IMR-90 (cell line): ENCODE results near the gene C18orf32. TPM values are rescaled to one million over a fixed set of nuclear protein-coding genes. Genes with fewer than 3 reads are reported as not detected.

Source experiments
- ATAC-seq: fragments of 200-7000 bp; cut with Tn5 transposase; 2 replicates; pipeline ENCODE4 v1.9.1; 2020; ENCODE audit warnings: low read depth, mild to moderate bottlenecking, moderate library complexity
- BruUV-seq: library from RNA; stranded (reverse); fragments of 400-500 nt; replicated peaks from 2 replicates; lab custom pipeline; 2021; lab: Mats Ljungman, UMichigan
- CTCF ChIA-PET: fragments of 300-600 bp; formaldehyde crosslinking; extraction: SDS; loops from one replicate; lab custom pipeline; 2021; ENCODE audit warnings: antibody characterized with exemption; lab: Yijun Ruan, JAX
- POLR2A ChIA-PET: fragments of 300-600 bp; sonication (Branson Sonifier 250); formaldehyde crosslinking; loops from one replicate; lab custom pipeline; 2022; ENCODE audit warnings: antibody characterized with exemption; ENCODE audit not compliant: unreplicated experiment; lab: Charles Lee
- DNase-seq: peaks from one replicate; pipeline ENCODE4 v3.0.0; 2013
- H2AFZ ChIP-seq: replicated peaks from 2 replicates; pipeline ENCODE3; 2013; ENCODE audit warnings: low read length, mild to moderate bottlenecking; ENCODE audit not compliant: poor library complexity
- H2AK5ac ChIP-seq: 2 replicates; pipeline ENCODE4 v1.6.1; 2013; ENCODE audit warnings: low read depth, low read length, inconsistent platforms
- H2AK9ac ChIP-seq: replicated peaks from 2 replicates; pipeline ENCODE3; 2013; ENCODE audit warnings: mild to moderate bottlenecking, low read depth, low read length, moderate library complexity; ENCODE audit not compliant: poor library complexity
- H2BK120ac ChIP-seq: 2 replicates; pipeline ENCODE4 v1.6.1; 2013; ENCODE audit warnings: low read depth, low read length, inconsistent platforms
- H2BK15ac ChIP-seq: 3 replicates; pipeline ENCODE4 v1.6.1; 2013; ENCODE audit warnings: low read depth, low read length, inconsistent platforms
- H2BK20ac ChIP-seq: 2 replicates; pipeline ENCODE4 v1.6.1; 2013; ENCODE audit warnings: low read depth, mild to moderate bottlenecking, inconsistent platforms, low read length, moderate library complexity
- H2BK5ac ChIP-seq: 2 replicates; pipeline ENCODE4 v1.6.1; 2013; ENCODE audit warnings: mild to moderate bottlenecking, low read depth, low read length, inconsistent platforms; ENCODE audit not compliant: poor library complexity, severe bottlenecking
- H3K14ac ChIP-seq: replicated peaks from 2 replicates; pipeline ENCODE4 v1.6.1; 2013; ENCODE audit warnings: low read depth, low read length, inconsistent platforms
- H3K18ac ChIP-seq: 2 replicates; pipeline ENCODE4 v1.6.1; 2013; ENCODE audit warnings: low read depth, low read length, control low read depth
- H3K23ac ChIP-seq: 2 replicates; pipeline ENCODE4 v1.6.1; 2013; ENCODE audit warnings: low read depth, low read length, inconsistent platforms
- H3K27ac ChIP-seq: 2 replicates; pipeline ENCODE4 v1.5.1; 2013; ENCODE audit warnings: mild to moderate bottlenecking, control low read depth, low read length; ENCODE audit not compliant: insufficient read depth
- H3K27me3 ChIP-seq: 2 replicates; pipeline ENCODE4 v1.6.1; 2013; ENCODE audit warnings: low read length; ENCODE audit not compliant: control insufficient read depth, insufficient read depth
- H3K36me3 ChIP-seq: 2 replicates; pipeline ENCODE4 v1.6.1; 2013; ENCODE audit warnings: low read length, mixed read lengths; ENCODE audit not compliant: control insufficient read depth, insufficient read depth
- H3K4ac ChIP-seq: 2 replicates; pipeline ENCODE4 v1.6.1; 2013; ENCODE audit warnings: low read depth, low read length, inconsistent platforms
- H3K4me1 ChIP-seq: 2 replicates; pipeline ENCODE4 v1.6.1; 2013; ENCODE audit warnings: low read length, mixed read lengths; ENCODE audit not compliant: control insufficient read depth, insufficient read depth
- H3K4me2 ChIP-seq: 2 replicates; pipeline ENCODE4 v1.6.1; 2013; ENCODE audit warnings: low read depth, mild to moderate bottlenecking, control low read depth, low read length, moderate library complexity
- H3K4me3 ChIP-seq: 2 replicates; pipeline ENCODE4 v1.5.1; 2013; ENCODE audit warnings: low read depth, mild to moderate bottlenecking, control low read depth, low read length, moderate library complexity; ENCODE audit not compliant: insufficient read depth
- H3K56ac ChIP-seq: 2 replicates; pipeline ENCODE4 v1.6.1; 2013; ENCODE audit warnings: low read length, inconsistent platforms; ENCODE audit not compliant: insufficient read depth; ENCODE audit errors: extremely low read depth
- H3K79me1 ChIP-seq, 2 experiments: 2 replicates each; pipeline ENCODE4 v1.6.1; 2013; ENCODE audit warnings: low read length in 2 of 2, inconsistent platforms in 1 of 2, low read depth in 1 of 2
- H3K9ac ChIP-seq: 2 replicates; pipeline ENCODE4 v1.6.1; 2013; ENCODE audit warnings: low read depth, low read length, control low read depth
- H3K9me1 ChIP-seq: 2 replicates; pipeline ENCODE4 v1.6.1; 2013; ENCODE audit warnings: low read length, inconsistent platforms; ENCODE audit not compliant: insufficient read depth
- H3K9me3 ChIP-seq: 2 replicates; pipeline ENCODE4 v1.6.1; 2013; ENCODE audit warnings: low read length; ENCODE audit not compliant: control insufficient read depth, insufficient read depth
- H4K20me1 ChIP-seq: 2 replicates; pipeline ENCODE4 v1.6.1; 2013; ENCODE audit warnings: low read length, inconsistent platforms; ENCODE audit not compliant: insufficient read depth
- H4K5ac ChIP-seq: 2 replicates; pipeline ENCODE4 v1.6.1; 2013; ENCODE audit warnings: mild to moderate bottlenecking, low read depth, low read length, control low read depth
- H4K8ac ChIP-seq, 2 experiments: 2 replicates each; pipeline ENCODE4 v1.6.1; 2013; ENCODE audit warnings: low read depth in 2 of 2, low read length in 2 of 2, control low read depth in 1 of 2, inconsistent platforms in 1 of 2
- H4K91ac ChIP-seq: 2 replicates; pipeline ENCODE4 v1.6.1; 2013; ENCODE audit warnings: low read depth, low read length, inconsistent platforms; ENCODE audit not compliant: insufficient read depth
- SMC3 ChIP-seq: fragments of 150-350 bp; IDR thresholded peaks from 2 replicates; pipeline ENCODE4 v1.6.1; 2016; ENCODE audit warnings: low read depth, mild to moderate bottlenecking, antibody characterized with exemption, low read length, moderate library complexity
- WGBS, 2 experiments: methylation state at CpG; one replicate each; pipeline versions ENCODE4 v1.1.5 to v1.1.7; 2013; ENCODE audit warnings: missing lambda C conversion rate in 2 of 2; ENCODE audit not compliant: insufficient read length in 1 of 2; ENCODE audit errors: extremely low coverage in 2 of 2; 5-methylcytosine and 5-hydroxymethylcytosine counted together
- dilution Hi-C: fragments of 300-500 bp; cut with HindIII; formaldehyde crosslinking; loops from one replicate; pipeline ENCODE4 v1.14.3; 2018; ENCODE audit warnings: low sequenced_read_pairs; ENCODE audit not compliant: unreplicated experiment
- in situ Hi-C: fragments of 300-500 bp; cut with MboI; formaldehyde crosslinking; loops from 3 replicates; pipeline ENCODE4 v1.14.3; 2019; ENCODE audit warnings: low sequenced_read_pairs, inconsistent platforms, mixed read lengths
- intact Hi-C: fragments of 100-400 bp; cut with micrococcal nuclease; formaldehyde crosslinking; loops from 2 replicates; pipeline ENCODE4 v1.10.0; 2022
- polyA plus RNA-seq, 3 experiments: library from polyadenylated mRNA; depleted of rRNA; stranded (reverse); fragments of >200 nt; gene quantifications; 2 replicates each; pipeline ENCODE4 v1.2.3, GENCODE V29; 2012; ENCODE audit warnings: low replicate concordance in 1 of 3
- total RNA-seq: library from RNA; depleted of rRNA; stranded (reverse); fragments of >200 nt; gene quantifications from 2 replicates; pipeline ENCODE4 v1.2.3, GENCODE V29; 2012

Gene C18orf32
- total and polyA plus RNA-seq, 2 of the 4 experiments (the other 2 are of a cell fraction): 3.6 to 21.4 TPM

GRCh38 chr18:49527631-49528327, 40.7 kb upstream of the C18orf32 start:
- Histone ChIP-seq H2BK15ac (no peak overlapping the region), H4K5ac (no peak overlapping the region), H3K4me3 (no peak overlapping the region), H2AFZ (no peak overlapping the region), H2AK5ac (no peak overlapping the region), H4K20me1 (no peaks in the 10 kb centered on the region), H3K23ac (no peak overlapping the region), H3K4me2 (no peak overlapping the region), H3K27ac (no peak overlapping the region), H3K18ac (no peak overlapping the region), H3K79me1 (no peaks in the 10 kb centered on the region), H2AK9ac (no peak overlapping the region), H3K36me3 (no peaks in the 10 kb centered on the region), H4K8ac (no peak overlapping the region), H3K14ac (no peak overlapping the region), H2BK20ac (no peak overlapping the region), H3K9ac (no peak overlapping the region), H3K9me3 (no peaks in the 10 kb centered on the region), H4K91ac (no peak overlapping the region), H3K27me3 (peaks cover 19% of the 10 kb centered on the region), H3K4ac (no peak overlapping the region), H3K4me1 (0 out of 2 replicates have a peak, but pooled peaks cover 2% of the 10 kb centered on the region), H2BK120ac (no peak overlapping the region), H2BK5ac (no peak overlapping the region), H3K9me1 (no peaks in the 10 kb centered on the region), H3K56ac (no peak overlapping the region)
- ATAC-seq: no peak
- POLR2A ChIA-PET: no interaction called here
- no peak for TF ChIP-seq SMC3
- BruUV-seq: no TSS peak
- CTCF ChIA-PET: no interaction called here
- in situ Hi-C loops (no loop called here), intact Hi-C loops (no loop called here), dilution Hi-C loops (no loop called here)
- no CpG with 5 or more reads among the region's 8 CpGs for WGBS, 2 experiments
- DNase-seq: no peak
